GM13976 (cell line): ENCODE data around the gene CALHM3.
A peak's percentile ranks its signal among the peaks of the same experiment; 100 is the strongest.

Experiments used
- DNase-seq: peaks from one replicate; pipeline ENCODE4 v3.0.0; 2012; ENCODE audit warnings: low spot score
- in situ Hi-C: fragments of 300-500 bp; cut with MboI; formaldehyde crosslinking; loops from one replicate; pipeline ENCODE4 v1.12.0; 2022; ENCODE audit warnings: low sequenced_read_pairs, mixed read lengths, inconsistent platforms; ENCODE audit not compliant: unreplicated experiment
- TF ChIP-seq, protein P1 (sequence below): IDR thresholded peaks from 2 replicates; pipeline ENCODE4 v1.5.1; 2012; ENCODE audit warnings: borderline replicate concordance, mild to moderate bottlenecking; ENCODE audit not compliant: insufficient read depth; ENCODE audit errors: extremely low read depth, missing control alignments, control extremely low read depth

Gene CALHM3

DNA sequence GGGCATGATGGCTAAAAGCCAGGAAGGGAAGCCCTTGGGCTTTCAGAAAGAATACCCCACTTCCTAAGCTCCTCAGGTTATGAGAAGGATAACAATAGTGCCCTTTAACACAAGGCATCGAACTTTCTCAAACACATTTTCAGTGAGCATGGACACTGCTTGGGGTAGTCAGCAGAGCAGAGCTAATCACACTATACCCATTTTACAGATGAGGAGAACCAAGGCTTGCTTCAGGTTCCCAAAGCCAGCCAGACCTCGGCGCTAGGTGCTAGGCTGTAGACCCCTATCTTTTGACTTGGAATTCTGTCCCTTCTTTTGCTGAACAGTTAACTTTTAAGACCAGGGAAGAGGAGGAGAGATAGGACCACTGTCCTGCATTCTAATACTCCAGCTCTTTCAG lies 16.3 kb upstream of the CALHM3 start:
- in situ Hi-C loops, result no loop called here
- TF ChIP-seq, protein P1, sequence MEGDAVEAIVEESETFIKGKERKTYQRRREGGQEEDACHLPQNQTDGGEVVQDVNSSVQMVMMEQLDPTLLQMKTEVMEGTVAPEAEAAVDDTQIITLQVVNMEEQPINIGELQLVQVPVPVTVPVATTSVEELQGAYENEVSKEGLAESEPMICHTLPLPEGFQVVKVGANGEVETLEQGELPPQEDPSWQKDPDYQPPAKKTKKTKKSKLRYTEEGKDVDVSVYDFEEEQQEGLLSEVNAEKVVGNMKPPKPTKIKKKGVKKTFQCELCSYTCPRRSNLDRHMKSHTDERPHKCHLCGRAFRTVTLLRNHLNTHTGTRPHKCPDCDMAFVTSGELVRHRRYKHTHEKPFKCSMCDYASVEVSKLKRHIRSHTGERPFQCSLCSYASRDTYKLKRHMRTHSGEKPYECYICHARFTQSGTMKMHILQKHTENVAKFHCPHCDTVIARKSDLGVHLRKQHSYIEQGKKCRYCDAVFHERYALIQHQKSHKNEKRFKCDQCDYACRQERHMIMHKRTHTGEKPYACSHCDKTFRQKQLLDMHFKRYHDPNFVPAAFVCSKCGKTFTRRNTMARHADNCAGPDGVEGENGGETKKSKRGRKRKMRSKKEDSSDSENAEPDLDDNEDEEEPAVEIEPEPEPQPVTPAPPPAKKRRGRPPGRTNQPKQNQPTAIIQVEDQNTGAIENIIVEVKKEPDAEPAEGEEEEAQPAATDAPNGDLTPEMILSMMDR, result no peak
- DNase-seq, result no peak

DNA sequence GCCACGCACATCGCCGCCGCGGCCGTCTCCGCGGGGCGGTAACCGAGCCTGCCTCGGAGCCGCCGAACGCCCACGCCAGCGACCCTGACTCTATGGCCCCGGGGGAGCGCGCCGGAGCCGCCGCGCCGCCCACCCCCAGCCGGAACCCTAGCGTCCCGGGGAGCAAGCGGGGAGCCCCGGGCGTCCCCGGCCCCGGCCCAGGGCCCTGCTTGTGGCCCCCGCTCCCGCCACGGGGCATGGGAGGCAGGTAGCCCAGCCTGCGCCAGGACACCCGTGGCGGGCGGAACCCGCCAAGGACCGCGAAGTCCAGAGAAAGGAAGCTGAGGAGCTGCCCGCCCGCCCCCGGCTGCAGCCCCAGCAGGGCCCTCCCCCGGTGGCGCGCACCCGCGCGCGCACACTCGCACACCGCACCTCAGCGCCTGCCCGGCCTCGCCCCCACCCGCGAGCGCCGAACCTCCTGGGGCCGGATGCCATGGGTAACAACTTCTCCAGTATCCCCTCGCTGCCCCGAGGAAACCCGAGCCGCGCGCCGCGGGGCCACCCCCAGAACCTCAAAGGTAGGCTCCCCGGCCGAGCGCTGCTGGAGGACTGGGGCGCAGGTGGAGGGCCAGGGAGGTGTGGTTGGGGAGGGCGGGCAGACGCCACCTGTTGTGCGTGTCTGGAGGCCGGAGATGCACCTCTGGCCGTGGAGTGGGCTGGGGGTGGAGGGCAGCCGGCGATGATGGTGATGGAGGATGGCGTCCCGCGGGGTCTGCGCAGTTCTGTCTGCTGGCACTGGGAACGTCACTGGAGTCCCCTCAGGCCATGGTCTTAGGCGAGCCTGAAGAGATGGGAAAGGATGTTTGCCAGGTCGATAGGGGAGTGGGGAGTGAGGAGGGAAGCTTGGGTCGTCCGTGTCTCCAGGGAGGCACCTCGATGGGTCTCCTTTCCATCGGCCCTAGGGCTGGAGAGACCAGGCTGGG lies 15.2 kb upstream of the CALHM3 start:
- in situ Hi-C loops, result no loop called here
- TF ChIP-seq, protein P1, result no peak
- peak; percentile 48 for DNase-seq

GRCh38 chr10:103493362-103493915 lies 14.4 kb upstream of the CALHM3 start, which contains the start of gene NEURL1:
NEURL1 (plus strand) TSS chr10:103493705; CDS start chr10:103494388, 683 bp downstream.
- in situ Hi-C loops, result no loop called here
- peak; percentile 55 for DNase-seq
- TF ChIP-seq, protein P1, result no peak

DNA sequence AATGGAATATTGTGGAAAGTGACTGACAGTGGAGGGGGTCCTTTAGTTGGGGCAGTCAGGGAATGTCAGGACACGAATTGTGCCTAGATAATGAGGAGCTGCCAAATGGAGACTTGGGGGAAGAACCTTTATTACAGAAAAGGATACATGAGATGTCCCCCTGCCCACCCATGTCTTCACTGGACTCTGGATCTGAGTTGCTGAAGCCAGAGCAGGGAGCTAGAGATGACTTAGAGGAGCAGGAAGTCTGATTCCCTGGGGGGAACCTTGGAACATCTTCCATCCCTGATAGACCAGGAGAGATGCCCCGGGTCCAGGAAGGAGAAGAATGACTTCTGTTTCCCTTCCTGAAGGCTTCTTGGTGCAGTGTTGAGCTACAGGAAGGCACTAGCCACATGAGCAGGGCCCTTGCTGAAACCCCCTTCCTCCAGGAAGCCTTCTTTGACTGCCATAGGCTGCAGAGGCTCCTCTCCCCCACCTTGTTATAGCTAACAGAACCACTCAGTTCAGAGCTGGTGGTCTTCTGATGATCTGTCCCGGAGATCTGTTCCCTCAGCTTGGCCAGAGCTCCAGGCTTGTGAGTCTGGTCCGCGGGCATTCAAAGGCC lies 13.7 kb upstream of the CALHM3 start:
- DNase-seq, result no peak
- TF ChIP-seq, protein P1, result no peak
- in situ Hi-C loops, result no loop called here

DNA sequence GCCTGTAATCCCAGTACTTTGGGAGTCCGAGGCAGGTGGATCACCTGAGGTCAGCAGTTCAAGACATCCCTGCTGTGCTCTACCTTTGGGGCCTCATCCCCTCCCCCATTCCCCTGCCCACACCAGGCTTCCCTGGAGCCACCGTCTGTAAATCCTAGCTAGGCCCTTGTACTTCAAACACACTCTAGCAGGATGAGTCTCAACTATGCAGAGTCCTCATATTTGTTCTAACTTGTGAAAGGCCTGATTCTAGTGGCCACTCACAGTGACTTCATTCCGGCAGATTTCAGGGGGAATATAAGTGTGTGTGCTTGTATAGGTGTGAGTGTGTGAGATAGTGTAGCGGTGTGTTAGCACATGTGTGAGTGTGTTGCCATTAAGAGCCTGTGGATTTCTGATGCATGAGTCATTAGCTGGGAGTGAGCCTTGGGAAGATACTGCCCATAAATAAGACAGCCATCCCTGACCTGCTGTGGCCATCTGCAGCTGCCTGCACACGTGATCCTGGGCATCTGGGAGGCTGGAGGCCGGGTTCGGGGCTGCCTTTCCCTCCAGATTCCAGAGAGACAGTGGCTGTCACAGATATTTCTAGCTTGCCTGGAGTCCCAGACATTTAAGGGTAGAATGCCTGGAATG lies 12.8 kb upstream of the CALHM3 start:
- in situ Hi-C loops, result no loop called here
- TF ChIP-seq, protein P1, result no peak
- no peak for DNase-seq

GRCh38 chr10:103490986-103491314 lies 11.9 kb upstream of the CALHM3 start:
- TF ChIP-seq, protein P1, result no peak
- DNase-seq, result no peak
- in situ Hi-C loops, result no loop called here
